H9 (cell line): Measurements from ENCODE around the gene GALNT2. TPM values are rescaled to one million over a fixed set of nuclear protein-coding genes. Genes with fewer than 3 reads are reported as not detected.

ENCODE experiments used
- DNase-seq: peaks from one replicate; pipeline ENCODE4 v3.0.0-alpha.2; 2017
- H2AFZ ChIP-seq: one replicate; pipeline ENCODE4 v1.6.1; 2013; ENCODE audit warnings: mild to moderate bottlenecking, low read length, control low read depth, moderate library complexity
- H2AK5ac ChIP-seq: 2 replicates; pipeline ENCODE4 v1.6.1; 2013; ENCODE audit warnings: low read length, control low read depth, mixed read lengths; ENCODE audit not compliant: insufficient read length
- H2BK120ac ChIP-seq: one replicate; pipeline ENCODE4 v1.6.1; 2013; ENCODE audit warnings: low read depth, mild to moderate bottlenecking, low read length, control low read depth, inconsistent platforms; ENCODE audit not compliant: poor library complexity, severe bottlenecking
- H2BK12ac ChIP-seq: 2 replicates; pipeline ENCODE4 v1.6.1; 2013; ENCODE audit warnings: low read length, control low read depth, mixed read lengths, low read depth; ENCODE audit not compliant: insufficient read length
- H2BK15ac ChIP-seq: 2 replicates; pipeline ENCODE4 v1.6.1; 2013; ENCODE audit warnings: low read depth, low read length, control low read depth
- H2BK20ac ChIP-seq: one replicate; pipeline ENCODE4 v1.6.1; 2013; ENCODE audit warnings: low read depth, mild to moderate bottlenecking, low read length, control low read depth, inconsistent platforms; ENCODE audit not compliant: poor library complexity, severe bottlenecking
- H2BK5ac ChIP-seq: 2 replicates; pipeline ENCODE4 v1.6.1; 2013; ENCODE audit warnings: low read length, control low read depth, mixed read lengths; ENCODE audit not compliant: insufficient read length
- H3K14ac ChIP-seq: 2 replicates; pipeline ENCODE4 v1.6.1; 2013; ENCODE audit warnings: low read length, control low read depth; ENCODE audit not compliant: insufficient read depth
- H3K18ac ChIP-seq: 2 replicates; pipeline ENCODE4 v1.6.1; 2013; ENCODE audit warnings: low read depth, mild to moderate bottlenecking, mixed read lengths, low read length, control low read depth; ENCODE audit not compliant: insufficient read length
- H3K23ac ChIP-seq: 2 replicates; pipeline ENCODE4 v1.6.1; 2013; ENCODE audit warnings: low read length, control low read depth, mixed read lengths, low read depth; ENCODE audit not compliant: insufficient read length
- H3K23me2 ChIP-seq: 2 replicates; pipeline ENCODE4 v1.6.1; 2013; ENCODE audit warnings: low read depth, mild to moderate bottlenecking, mixed read lengths, low read length, control low read depth; ENCODE audit not compliant: insufficient read length, poor library complexity, severe bottlenecking
- H3K27ac ChIP-seq: 2 replicates; pipeline ENCODE4 v1.5.1; 2013; ENCODE audit warnings: low read length, control low read depth, mixed read lengths, low read depth; ENCODE audit not compliant: insufficient read length
- H3K27me3 ChIP-seq: 2 replicates; pipeline ENCODE4 v1.6.1; 2013; ENCODE audit warnings: low read length, control low read depth, inconsistent platforms; ENCODE audit not compliant: insufficient read depth
- H3K4ac ChIP-seq: 2 replicates; pipeline ENCODE4 v1.6.1; 2013; ENCODE audit warnings: low read depth, mild to moderate bottlenecking, control low read depth, inconsistent platforms, low read length, moderate library complexity
- H3K4me1 ChIP-seq: 2 replicates; pipeline ENCODE4 v1.6.1; 2013; ENCODE audit warnings: low read length, control low read depth, inconsistent platforms; ENCODE audit not compliant: insufficient read depth
- H3K4me2 ChIP-seq: 2 replicates; pipeline ENCODE4 v1.6.1; 2013; ENCODE audit warnings: low read length, control low read depth, mixed read lengths; ENCODE audit not compliant: insufficient read length, insufficient read depth
- H3K56ac ChIP-seq: 2 replicates; pipeline ENCODE4 v1.6.1; 2013; ENCODE audit warnings: low read depth, mild to moderate bottlenecking, mixed read lengths, low read length, control low read depth; ENCODE audit not compliant: insufficient read length
- H3K79me1 ChIP-seq: 2 replicates; pipeline ENCODE4 v1.6.1; 2013; ENCODE audit warnings: low read depth, mild to moderate bottlenecking, moderate library complexity, low read length, control low read depth, inconsistent platforms; ENCODE audit not compliant: insufficient read depth, poor library complexity, severe bottlenecking
- H3K79me2 ChIP-seq: 2 replicates; pipeline ENCODE4 v1.6.1; 2013; ENCODE audit warnings: low read length, control low read depth, inconsistent platforms; ENCODE audit not compliant: insufficient read depth
- H3K9ac ChIP-seq: 2 replicates; pipeline ENCODE4 v1.6.1; 2013; ENCODE audit warnings: low read length, control low read depth, mixed read lengths; ENCODE audit not compliant: insufficient read length; ENCODE audit errors: extremely low read depth
- H3K9me3 ChIP-seq: one replicate; pipeline ENCODE4 v1.6.1; 2013; ENCODE audit warnings: low read depth, low read length, inconsistent platforms; ENCODE audit not compliant: control insufficient read depth
- H3T11ph ChIP-seq: one replicate; pipeline ENCODE4 v1.6.1; 2013; ENCODE audit warnings: mild to moderate bottlenecking, low read length, control low read depth, inconsistent platforms
- H4K20me1 ChIP-seq: one replicate; pipeline ENCODE4 v1.6.1; 2013; ENCODE audit not compliant: control insufficient read depth, insufficient read length, insufficient read depth
- H4K5ac ChIP-seq: 2 replicates; pipeline ENCODE4 v1.6.1; 2013; ENCODE audit warnings: low read depth, mild to moderate bottlenecking, mixed read lengths, low read length, control low read depth; ENCODE audit not compliant: insufficient read length
- H4K8ac ChIP-seq: replicated peaks from 2 replicates; pipeline ENCODE4 v1.6.1; 2013; ENCODE audit warnings: low read length, control low read depth, mixed read lengths, low read depth; ENCODE audit not compliant: insufficient read length
- H4K91ac ChIP-seq: 2 replicates; pipeline ENCODE4 v1.6.1; 2013; ENCODE audit warnings: low read depth, mild to moderate bottlenecking, moderate library complexity, mixed read lengths, low read length, control low read depth; ENCODE audit not compliant: insufficient read length
- H3K27ac Mint-ChIP-seq, 3 experiments: 2 replicates in 2 of 3; 3 replicates in 1 of 3; pipeline ENCODE4 v1.8.0; 2020 to 2021; ENCODE audit warnings: mixed read lengths in 3 of 3, mild to moderate bottlenecking in 1 of 3, moderate library complexity in 1 of 3
- H3K27me3 Mint-ChIP-seq: 2 replicates; pipeline ENCODE4 v1.8.0; 2021; ENCODE audit warnings: low read depth, mild to moderate bottlenecking, moderate library complexity, mixed read lengths
- H3K36me3 Mint-ChIP-seq, 3 experiments: 2 replicates in 2 of 3; 3 replicates in 1 of 3; pipeline ENCODE4 v1.8.0; 2020 to 2021; ENCODE audit warnings: low read depth in 3 of 3, mixed read lengths in 3 of 3; ENCODE audit not compliant: insufficient read depth in 1 of 3
- H3K4me1 Mint-ChIP-seq, 2 experiments: 2 replicates each; pipeline ENCODE4 v1.8.0; 2020; ENCODE audit warnings: mixed read lengths in 2 of 2
- H3K4me3 Mint-ChIP-seq, 2 experiments: 2 replicates in 1 of 2; 3 replicates in 1 of 2; pipeline ENCODE4 v1.8.0; 2020 to 2021; ENCODE audit warnings: mild to moderate bottlenecking in 2 of 2, mixed read lengths in 2 of 2, moderate library complexity in 1 of 2
- H3K9me3 Mint-ChIP-seq, 2 experiments: 2 replicates in 1 of 2; 3 replicates in 1 of 2; pipeline ENCODE4 v1.8.0; 2020; ENCODE audit warnings: mild to moderate bottlenecking in 2 of 2, mixed read lengths in 2 of 2, moderate library complexity in 1 of 2
- WGBS: extraction: QIAGEN DNeasy Blood & Tissue Kit; methylation state at CpG from one replicate; pipeline ENCODE4 v1.1.7; 2013; ENCODE audit warnings: missing lambda C conversion rate, low lambda C conversion rate, mixed read lengths; ENCODE audit not compliant: insufficient read length; ENCODE audit errors: extremely low coverage; 5-methylcytosine and 5-hydroxymethylcytosine counted together
- total RNA-seq: library from RNA; stranded (reverse); gene quantifications from 2 replicates; pipeline ENCODE4 v1.2.1, GENCODE V29; 2021
- TF ChIP-seq, protein P1 (sequence below): fragments of 200-600 bp; sonication (generic); conservative IDR thresholded peaks from 3 replicates; pipeline ENCODE4 v1.8.0; 2021; ENCODE audit warnings: antibody characterized with exemption, mild to moderate bottlenecking

The GALNT2 gene
- total RNA-seq, 1 experiment from 2014 or later, result 57.6 TPM

- no peak overlapping the region for H3T11ph ChIP-seq
- no peak overlapping the region for H4K8ac ChIP-seq
- H3K27me3 ChIP-seq, result no peaks in the 10 kb centered on the region
- no peak overlapping the region for H3K9ac ChIP-seq
- H3K23me2 ChIP-seq, result no peaks in the 10 kb centered on the region
- no peak overlapping the region for H3K14ac ChIP-seq
- no peak for DNase-seq
- Mint-ChIP-seq H3K4me1 (peaks cover 50 to 52% of the 10 kb centered on the region in 2 experiments), H3K4me3 (no peak overlapping the region), H3K9me3 (no peaks in the 10 kb centered on the region), H3K36me3 (peaks cover 0 to 4% (median 2%) of the 10 kb centered on the region in 3 experiments; a peak in 4 of 7 replicates), H3K27me3 (no peaks in the 10 kb centered on the region; the same call in none of the 2 replicates), H3K27ac (peak overlapping the region in 2 of 3 experiments; percentile 59 to 96; a peak in 3 of 7 replicates)
- no peaks in the 10 kb centered on the region for H4K20me1 ChIP-seq
- H2BK5ac ChIP-seq, result no peak overlapping the region
- TF ChIP-seq, protein P1, sequence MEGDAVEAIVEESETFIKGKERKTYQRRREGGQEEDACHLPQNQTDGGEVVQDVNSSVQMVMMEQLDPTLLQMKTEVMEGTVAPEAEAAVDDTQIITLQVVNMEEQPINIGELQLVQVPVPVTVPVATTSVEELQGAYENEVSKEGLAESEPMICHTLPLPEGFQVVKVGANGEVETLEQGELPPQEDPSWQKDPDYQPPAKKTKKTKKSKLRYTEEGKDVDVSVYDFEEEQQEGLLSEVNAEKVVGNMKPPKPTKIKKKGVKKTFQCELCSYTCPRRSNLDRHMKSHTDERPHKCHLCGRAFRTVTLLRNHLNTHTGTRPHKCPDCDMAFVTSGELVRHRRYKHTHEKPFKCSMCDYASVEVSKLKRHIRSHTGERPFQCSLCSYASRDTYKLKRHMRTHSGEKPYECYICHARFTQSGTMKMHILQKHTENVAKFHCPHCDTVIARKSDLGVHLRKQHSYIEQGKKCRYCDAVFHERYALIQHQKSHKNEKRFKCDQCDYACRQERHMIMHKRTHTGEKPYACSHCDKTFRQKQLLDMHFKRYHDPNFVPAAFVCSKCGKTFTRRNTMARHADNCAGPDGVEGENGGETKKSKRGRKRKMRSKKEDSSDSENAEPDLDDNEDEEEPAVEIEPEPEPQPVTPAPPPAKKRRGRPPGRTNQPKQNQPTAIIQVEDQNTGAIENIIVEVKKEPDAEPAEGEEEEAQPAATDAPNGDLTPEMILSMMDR, result no peak
- no peak overlapping the region for H4K5ac ChIP-seq
- no peak overlapping the region for H3K4me2 ChIP-seq
- peaks cover 10% of the 10 kb centered on the region; the same call in 1 of the 2 replicates for H3K79me2 ChIP-seq
- no peak overlapping the region for H3K18ac ChIP-seq
- H2BK12ac ChIP-seq, result no peak overlapping the region
- no peaks in the 10 kb centered on the region for H3K79me1 ChIP-seq
- no peak overlapping the region for H3K4ac ChIP-seq
- no peak overlapping the region for H3K23ac ChIP-seq
- H3K56ac ChIP-seq, result no peak overlapping the region
- no peak overlapping the region for H4K91ac ChIP-seq
- no peak overlapping the region for H2BK120ac ChIP-seq
- no CpG with 5 or more reads among the region's 3 CpGs for WGBS
- H2AFZ ChIP-seq, result no peak overlapping the region
- peaks cover 24% of the 10 kb centered on the region for H3K4me1 ChIP-seq
- no peak overlapping the region for H2BK15ac ChIP-seq
- no peaks in the 10 kb centered on the region for H3K9me3 ChIP-seq
- no peak overlapping the region for H2BK20ac ChIP-seq
- H3K27ac ChIP-seq, result no peak overlapping the region
- H2AK5ac ChIP-seq, result no peak overlapping the region
Observed at GRCh38 chr1:230100932-230101331, 33.9 kb downstream of the GALNT2 start.
